ENCODE results near the gene CASP5. TPM values are rescaled to one million over a fixed set of nuclear protein-coding genes. Genes with fewer than 3 reads are reported as not detected.

The CASP5 gene
- polyA plus RNA-seq, 2 of the 4 experiments (the other 2 are of a cell fraction) = not detected

DNA sequence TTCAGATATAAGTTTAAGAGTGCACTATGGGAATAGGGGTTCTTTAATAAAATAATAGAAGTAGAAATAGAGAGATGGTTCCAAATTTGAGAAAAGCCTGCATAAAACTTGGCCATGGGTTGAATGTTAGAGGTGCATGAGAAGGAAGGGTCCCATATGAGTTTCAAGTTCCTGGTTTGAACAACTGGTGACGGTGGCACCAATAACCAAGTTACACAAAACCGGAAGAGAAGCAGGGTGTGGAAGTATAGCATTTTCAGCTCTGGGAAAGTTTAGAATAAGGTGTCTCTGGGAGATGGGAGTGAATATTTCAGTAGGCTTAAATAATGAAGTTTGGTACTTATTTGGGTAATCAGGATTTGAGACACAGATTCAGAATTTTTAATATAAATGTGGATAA is 9.5 kb upstream of the CASP5 start:
- DNase-seq (ENCODE audit: low read depth in 1 of 2, low spot score in 1 of 2) (no peak), FAIRE-seq (no peak), ATAC-seq (no peak)
- Histone ChIP-seq H3K27ac (no peak overlapping the region), H3K4me3 (no peak overlapping the region), H3K4me1 (no peaks in the 10 kb centered on the region), H3K9me3 (no peaks in the 10 kb centered on the region; the same call in 2 of the 3 replicates), H3K4me2 (no peak overlapping the region)
- TF ChIP-seq EP300 (IDR thresholded peaks at IDR 0.05) (no peak), RARB (CRISPR knock-in tag; IDR thresholded peaks at IDR 0.05) (no peak), ESRRA (IDR thresholded peaks at IDR 0.05; ENCODE audit: borderline replicate concordance, low read length) (no peak), ZC3H11A (IDR thresholded peaks at IDR 0.05) (no peak), KDM5A (IDR thresholded peaks at IDR 0.05) (no peak)
- TF ChIP-seq, protein P1, sequence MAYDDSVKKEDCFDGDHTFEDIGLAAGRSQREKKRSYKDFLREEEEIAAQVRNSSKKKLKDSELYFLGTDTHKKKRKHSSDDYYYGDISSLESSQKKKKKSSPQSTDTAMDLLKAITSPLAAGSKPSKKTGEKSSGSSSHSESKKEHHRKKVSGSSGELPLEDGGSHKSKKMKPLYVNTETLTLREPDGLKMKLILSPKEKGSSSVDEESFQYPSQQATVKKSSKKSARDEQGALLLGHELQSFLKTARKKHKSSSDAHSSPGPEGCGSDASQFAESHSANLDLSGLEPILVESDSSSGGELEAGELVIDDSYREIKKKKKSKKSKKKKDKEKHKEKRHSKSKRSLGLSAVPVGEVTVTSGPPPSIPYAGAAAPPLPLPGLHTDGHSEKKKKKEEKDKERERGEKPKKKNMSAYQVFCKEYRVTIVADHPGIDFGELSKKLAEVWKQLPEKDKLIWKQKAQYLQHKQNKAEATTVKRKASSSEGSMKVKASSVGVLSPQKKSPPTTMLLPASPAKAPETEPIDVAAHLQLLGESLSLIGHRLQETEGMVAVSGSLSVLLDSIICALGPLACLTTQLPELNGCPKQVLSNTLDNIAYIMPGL (CRISPR knock-in tag; IDR thresholded peaks at IDR 0.05; ENCODE audit: borderline replicate concordance) = no peak
- TF ChIP-seq, protein P2, sequence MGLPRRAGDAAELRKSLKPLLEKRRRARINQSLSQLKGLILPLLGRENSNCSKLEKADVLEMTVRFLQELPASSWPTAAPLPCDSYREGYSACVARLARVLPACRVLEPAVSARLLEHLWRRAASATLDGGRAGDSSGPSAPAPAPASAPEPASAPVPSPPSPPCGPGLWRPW (IDR thresholded peaks at IDR 0.05) = no peak
- TF ChIP-seq, protein P3, sequence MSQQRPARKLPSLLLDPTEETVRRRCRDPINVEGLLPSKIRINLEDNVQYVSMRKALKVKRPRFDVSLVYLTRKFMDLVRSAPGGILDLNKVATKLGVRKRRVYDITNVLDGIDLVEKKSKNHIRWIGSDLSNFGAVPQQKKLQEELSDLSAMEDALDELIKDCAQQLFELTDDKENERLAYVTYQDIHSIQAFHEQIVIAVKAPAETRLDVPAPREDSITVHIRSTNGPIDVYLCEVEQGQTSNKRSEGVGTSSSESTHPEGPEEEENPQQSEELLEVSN (IDR thresholded peaks at IDR 0.05; ENCODE audit: borderline replicate concordance, low read depth) = no peak
- WGBS (ENCODE audit: missing lambda C conversion rate) = 82% methylated on average over 2 of the region's 2 CpGs
- ChIA-PET CTCF (no interaction called here), POLR2A (no interaction called here)

DNA sequence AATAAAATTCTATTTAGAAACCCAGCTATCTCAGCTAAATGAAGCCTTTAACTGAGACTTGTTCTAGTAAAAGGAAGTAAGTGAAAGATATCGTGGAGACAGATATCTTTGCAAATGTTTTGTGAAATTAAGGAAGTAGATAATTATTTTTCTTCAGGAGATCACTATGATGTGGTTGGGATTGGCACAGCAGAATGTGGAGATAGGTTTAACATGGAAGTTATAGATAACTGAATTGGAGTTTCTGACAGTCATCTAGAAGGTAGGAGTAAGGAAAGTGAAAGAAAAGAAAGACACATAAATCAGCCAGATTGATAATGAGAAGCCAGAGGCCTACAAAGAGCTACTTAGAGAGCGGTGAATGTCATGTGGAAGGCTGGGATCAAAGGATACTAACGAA is 4.7 kb upstream of the CASP5 start:
- ChIA-PET POLR2A (no interaction called here), CTCF (no interaction called here)
- TF ChIP-seq FOXS1 (CRISPR knock-in tag; IDR thresholded peaks at IDR 0.05) (no peak), KDM5A (IDR thresholded peaks at IDR 0.05) (no peak), EHMT2 (IDR thresholded peaks at IDR 0.05; ENCODE audit: low read depth) (no peak), FOSB (CRISPR knock-in tag; IDR thresholded peaks at IDR 0.05) (no peak), HDAC2 (IDR thresholded peaks at IDR 0.05) (no peak), GATA3 (IDR thresholded peaks at IDR 0.05; ENCODE audit: borderline replicate concordance) (no peak), TP53 (CRISPR knock-in tag; IDR thresholded peaks at IDR 0.05) (no peak), MAFK (IDR thresholded peaks at IDR 0.05; ENCODE audit: partially characterized antibody) (no peak), CBX2 (IDR thresholded peaks at IDR 0.05; ENCODE audit: borderline replicate concordance, low read depth) (no peak), SMC3 (IDR thresholded peaks at IDR 0.05) (no peak), RCOR1 (IDR thresholded peaks at IDR 0.05; ENCODE audit: low read depth, low read length) (no peak), POLR2A (IDR thresholded peaks at IDR 0.05; ENCODE audit: low read length) (no peak), CBX8 (IDR thresholded peaks at IDR 0.05) (no peak), RFX5 (IDR thresholded peaks at IDR 0.05) (no peak), ZSCAN20 (CRISPR knock-in tag; IDR thresholded peaks at IDR 0.05) (no peak), EHF (CRISPR knock-in tag; IDR thresholded peaks at IDR 0.05) (no peak), KDM1A (IDR thresholded peaks at IDR 0.05; ENCODE audit: low read depth) (no peak)
- TF ChIP-seq, protein P4, sequence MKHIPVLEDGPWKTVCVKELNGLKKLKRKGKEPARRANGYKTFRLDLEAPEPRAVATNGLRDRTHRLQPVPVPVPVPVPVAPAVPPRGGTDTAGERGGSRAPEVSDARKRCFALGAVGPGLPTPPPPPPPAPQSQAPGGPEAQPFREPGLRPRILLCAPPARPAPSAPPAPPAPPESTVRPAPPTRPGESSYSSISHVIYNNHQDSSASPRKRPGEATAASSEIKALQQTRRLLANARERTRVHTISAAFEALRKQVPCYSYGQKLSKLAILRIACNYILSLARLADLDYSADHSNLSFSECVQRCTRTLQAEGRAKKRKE (CRISPR knock-in tag; IDR thresholded peaks at IDR 0.05; ENCODE audit: low read depth) = no peak
- TF ChIP-seq, protein P5, sequence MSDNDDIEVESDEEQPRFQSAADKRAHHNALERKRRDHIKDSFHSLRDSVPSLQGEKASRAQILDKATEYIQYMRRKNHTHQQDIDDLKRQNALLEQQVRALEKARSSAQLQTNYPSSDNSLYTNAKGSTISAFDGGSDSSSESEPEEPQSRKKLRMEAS (IDR thresholded peaks at IDR 0.05) = no peak
- FAIRE-seq = no peak
- Histone ChIP-seq H3K4me1 (no peaks in the 10 kb centered on the region), H3K4me3 (no peak overlapping the region), H3K4me2 (no peak overlapping the region), H3K27ac (no peak overlapping the region), H3K9me3 (no peaks in the 10 kb centered on the region)
- no peak for ATAC-seq
- 56% methylated on average over 3 of the region's 3 CpGs for WGBS (ENCODE audit: missing lambda C conversion rate)
- no peak for DNase-seq (ENCODE audit: low read depth in 1 of 2, low spot score in 1 of 2)

Measured in A549 (cell line).